HEK293T (cell line): Measurements from ENCODE around the gene REEP6.
A peak's percentile ranks its signal among the peaks of the same experiment; 100 is the strongest.

Source experiments
- CTCF ChIA-PET: fragments of 350-600 bp; formaldehyde crosslinking; extraction: SDS; loops from one replicate; lab custom pipeline; 2021; ENCODE audit warnings: antibody characterized with exemption, inconsistent platforms; lab: Yijun Ruan, JAX
- POLR2A ChIA-PET: fragments of 350-600 bp; formaldehyde crosslinking; extraction: SDS; loops from one replicate; lab custom pipeline; 2020; ENCODE audit warnings: antibody characterized with exemption, inconsistent platforms; lab: Yijun Ruan, JAX
- DNase-seq: peaks from one replicate; pipeline ENCODE4 v3.0.0; 2012; ENCODE audit warnings: mixed read lengths; ENCODE audit errors: extremely low spot score
- ARNT ChIP-seq: fragments of 450-650 bp; IDR thresholded peaks from 2 replicates; pipeline ENCODE4 v1.6.1; 2017; ENCODE audit warnings: mild to moderate bottlenecking
- BHLHE40 ChIP-seq: fragments of 450-650 bp; IDR thresholded peaks from 2 replicates; pipeline ENCODE4 v1.6.1; 2016; ENCODE audit warnings: mild to moderate bottlenecking, moderate library complexity, borderline replicate concordance
- CTBP1 ChIP-seq: fragments of 450-650 bp; IDR thresholded peaks from 2 replicates; pipeline ENCODE4 v1.6.1; 2016; ENCODE audit warnings: borderline replicate concordance
- ELF4 ChIP-seq: fragments of 450-650 bp; IDR thresholded peaks from 2 replicates; pipeline ENCODE4 v1.6.1; 2017; ENCODE audit warnings: antibody characterized with exemption
- FOXA1 ChIP-seq: fragments of 450-650 bp; IDR thresholded peaks from 2 replicates; pipeline ENCODE4 v1.6.1; 2016; ENCODE audit warnings: mild to moderate bottlenecking
- FOXK2 ChIP-seq: fragments of 450-650 bp; IDR thresholded peaks from 2 replicates; pipeline ENCODE4 v1.6.1; 2016; ENCODE audit warnings: mild to moderate bottlenecking
- FOXM1 ChIP-seq: fragments of 450-650 bp; IDR thresholded peaks from 2 replicates; pipeline ENCODE4 v1.6.1; 2017; ENCODE audit warnings: mild to moderate bottlenecking, borderline replicate concordance
- HDGF ChIP-seq: fragments of 450-650 bp; IDR thresholded peaks from 2 replicates; pipeline ENCODE4 v1.6.1; 2017; ENCODE audit warnings: antibody characterized with exemption, borderline replicate concordance
- L3MBTL2 ChIP-seq: fragments of 450-650 bp; conservative IDR thresholded peaks from 2 replicates; pipeline ENCODE4 v1.6.1; 2016; ENCODE audit warnings: mild to moderate bottlenecking
- LEF1 ChIP-seq: fragments of 450-650 bp; IDR thresholded peaks from 2 replicates; pipeline ENCODE4 v1.6.1; 2017; ENCODE audit warnings: mild to moderate bottlenecking, borderline replicate concordance
- NFRKB ChIP-seq: fragments of 450-650 bp; IDR thresholded peaks from 2 replicates; pipeline ENCODE4 v1.6.1; 2016; ENCODE audit warnings: mild to moderate bottlenecking, moderate library complexity
- PKNOX1 ChIP-seq: fragments of 450-650 bp; IDR thresholded peaks from 2 replicates; pipeline ENCODE4 v1.6.1; 2016
- SP1 ChIP-seq: fragments of 450-650 bp; IDR thresholded peaks from 2 replicates; pipeline ENCODE4 v1.6.1; 2017
- SUZ12 ChIP-seq: fragments of 450-650 bp; IDR thresholded peaks from 2 replicates; pipeline ENCODE4 v1.6.1; 2016; ENCODE audit warnings: mild to moderate bottlenecking
- TARDBP ChIP-seq: fragments of 450-650 bp; IDR thresholded peaks from 2 replicates; pipeline ENCODE4 v1.6.1; 2016
- ZNF384 ChIP-seq: fragments of 450-650 bp; IDR thresholded peaks from 2 replicates; pipeline ENCODE4 v1.6.1; 2016

REEP6 gene

GRCh38 chr19:1491114-1491848 lies at the start of gene REEP6:
Gene REEP6 (plus strand): TSS chr19:1491181. CDS start chr19:1491270, 89 bp downstream.
- CTCF ChIA-PET, result interaction anchor here (1.0 kb wide), 2 partner anchors 13 to 346 kb away, joined by 3 to 4 read pairs; no protein-coding TSS in a partner anchor

GRCh38 chr19:1441677-1442438 lies 49.1 kb upstream of the REEP6 start:
- ChIA-PET POLR2A (interaction anchor here (1.3 to 2.8 kb wide), 2 partner anchors 10 to 172 kb away, joined by 4 to 16 read pairs; partner anchors contain the start of gene CIRBP), CTCF (no interaction called here)
- no peak for DNase-seq
- TF ChIP-seq ZNF384 (peak; percentile 49; the same call in 1 of the 2 replicates), FOXA1 (no peak)

More at GRCh38 chr19:1491114-1491848, at the start of gene REEP6:
- POLR2A ChIA-PET, result interaction anchor here (0.7 to 1.0 kb wide), 3 partner anchors 9 to 222 kb away, joined by 3 to 6 read pairs (median 4); partner anchors contain the start of gene CIRBP
- no peak for DNase-seq
- TF ChIP-seq ZNF384 (no peak), LEF1 (0 out of 2 replicates have a peak, but pooled peaks have one; percentile 16), L3MBTL2 (0 out of 2 replicates have a peak, but pooled peaks have one; percentile 11)

- TF ChIP-seq SP1, result no peak
- TF ChIP-seq ELF4, result no peak
- TF ChIP-seq BHLHE40, result no peak
- TF ChIP-seq NFRKB, result no peak
- no peak for TF ChIP-seq SUZ12
- no peak for TF ChIP-seq L3MBTL2
- TF ChIP-seq PKNOX1, result no peak
- ChIA-PET CTCF (interaction anchor here (1.9 kb wide), 1 partner anchor 8 kb away, joined by 9 read pairs; no protein-coding TSS in a partner anchor), POLR2A (interaction anchor here (0.8 to 2.2 kb wide), 3 partner anchors 7 to 176 kb away, joined by 3 to 6 read pairs (median 4); partner anchors contain the start of gene CIRBP)
- peak; percentile 81 for DNase-seq
These were observed 45.6 kb upstream of the REEP6 start for GRCh38 chr19:1445185-1445931.

DNA sequence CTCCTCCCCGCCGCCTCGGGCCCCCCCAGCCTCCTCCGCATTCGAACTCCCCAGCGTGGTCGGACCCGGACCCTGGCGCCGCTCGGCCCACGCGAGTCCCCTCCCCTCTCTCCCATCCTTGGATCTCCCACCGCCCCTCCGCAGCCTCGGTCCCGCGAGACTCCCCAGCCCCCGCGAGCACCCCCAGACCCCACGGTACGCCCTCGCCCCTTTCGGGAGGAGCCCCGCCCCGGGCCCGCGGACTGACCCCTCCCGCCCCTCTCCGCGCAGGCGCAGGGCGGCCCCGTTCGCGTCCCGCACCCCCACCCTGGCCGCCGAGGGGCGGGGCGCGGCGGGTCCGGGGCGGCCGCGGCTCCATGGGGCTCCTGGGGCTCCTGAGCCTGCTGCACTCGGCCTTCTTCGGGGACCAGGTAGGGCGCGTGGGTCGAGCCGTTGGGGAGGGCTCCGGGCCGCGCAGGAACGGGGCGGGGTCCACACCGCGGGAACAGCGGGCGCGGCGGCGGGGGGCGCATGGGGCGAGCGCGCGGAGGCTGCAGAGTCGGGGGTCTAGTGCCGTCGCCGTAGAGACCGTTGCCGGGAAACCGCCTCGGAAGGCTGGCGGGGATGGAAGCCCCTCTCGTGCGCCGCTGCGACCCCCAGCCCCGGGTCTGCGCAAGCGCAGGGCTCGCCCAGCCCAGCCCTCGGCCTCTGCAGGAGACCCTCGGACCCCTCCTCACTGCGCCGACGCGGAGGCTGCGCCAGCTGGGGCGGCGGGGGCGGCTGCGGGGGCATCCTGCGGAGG lies 44.9 kb upstream of the REEP6 start:
- ChIA-PET POLR2A (interaction anchor here (0.8 kb wide), 1 partner anchor 20 kb away, joined by 4 read pairs; no protein-coding TSS in a partner anchor), CTCF (interaction anchor here (1.9 kb wide), 1 partner anchor 8 kb away, joined by 9 read pairs; no protein-coding TSS in a partner anchor)
- DNase-seq, result peak; percentile 56
- TF ChIP-seq ARNT, result no peak
- TF ChIP-seq PKNOX1, result no peak
- TF ChIP-seq ELF4, result no peak
- TF ChIP-seq HDGF, result no peak
- TF ChIP-seq L3MBTL2, result no peak
- TF ChIP-seq BHLHE40, result no peak
- no peak for TF ChIP-seq FOXA1
- no peak for TF ChIP-seq SUZ12
- no peak for TF ChIP-seq CTBP1
- TF ChIP-seq SP1, result no peak
- no peak for TF ChIP-seq NFRKB
- no peak for TF ChIP-seq TARDBP
- no peak for TF ChIP-seq LEF1

- POLR2A ChIA-PET, result interaction anchor here (1.3 kb wide), 1 partner anchor 178 kb away, joined by 6 read pairs; the partner anchor contains the start of gene CIRBP
- no peak for TF ChIP-seq ARNT
- no peak for TF ChIP-seq FOXK2
- TF ChIP-seq LEF1, result no peak
- TF ChIP-seq FOXA1, result no peak
- no peak for TF ChIP-seq PKNOX1
- no peak for TF ChIP-seq L3MBTL2
- no peak for TF ChIP-seq ZNF384
- TF ChIP-seq NFRKB, result no peak
- TF ChIP-seq SUZ12, result no peak
- TF ChIP-seq ELF4, result no peak
- no peak for TF ChIP-seq TARDBP
- no peak for TF ChIP-seq CTBP1
- TF ChIP-seq SP1, result no peak
- TF ChIP-seq BHLHE40, result no peak
- TF ChIP-seq FOXM1, result no peak
- no peak for TF ChIP-seq HDGF
- DNase-seq, result no peak
- CTCF ChIA-PET, result no interaction called here
These were observed 44.1 kb upstream of the REEP6 start for GRCh38 chr19:1446713-1447481.
